Measurements from ENCODE around the gene WDR37.

Gene WDR37

DNA sequence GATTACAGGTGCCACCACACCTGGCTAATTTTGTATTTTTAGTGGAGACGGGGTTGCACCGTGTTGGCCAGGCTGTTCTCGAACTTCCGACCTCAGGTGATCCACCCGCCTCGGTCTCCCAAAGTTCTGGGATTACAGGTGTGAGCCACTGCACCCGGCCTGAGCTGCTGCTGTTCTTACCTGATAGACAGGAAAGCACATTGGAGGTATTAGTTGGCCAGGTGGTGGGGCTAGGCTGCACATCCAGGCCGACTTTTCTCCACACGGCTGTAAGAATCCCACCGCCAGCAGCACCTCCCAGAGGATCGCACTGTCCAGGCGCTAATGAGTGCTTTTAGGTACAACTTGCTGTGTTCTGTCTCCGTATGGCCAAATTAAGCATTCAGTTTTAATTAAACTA, 112.6 kb downstream of the WDR37 start:
- Mint-ChIP-seq H3K27ac (no peak overlapping the region), H3K9me3 (no peaks in the 10 kb centered on the region), H3K36me3 (ENCODE audit: low read depth) (no peaks in the 10 kb centered on the region), H3K4me1 (peaks cover 36% of the 10 kb centered on the region), H3K4me3 (no peak overlapping the region), H3K27me3 (ENCODE audit: low read depth, poor library complexity) (peaks cover 11% of the 10 kb centered on the region)
- no peak for DNase-seq
- TF ChIP-seq, protein P1, sequence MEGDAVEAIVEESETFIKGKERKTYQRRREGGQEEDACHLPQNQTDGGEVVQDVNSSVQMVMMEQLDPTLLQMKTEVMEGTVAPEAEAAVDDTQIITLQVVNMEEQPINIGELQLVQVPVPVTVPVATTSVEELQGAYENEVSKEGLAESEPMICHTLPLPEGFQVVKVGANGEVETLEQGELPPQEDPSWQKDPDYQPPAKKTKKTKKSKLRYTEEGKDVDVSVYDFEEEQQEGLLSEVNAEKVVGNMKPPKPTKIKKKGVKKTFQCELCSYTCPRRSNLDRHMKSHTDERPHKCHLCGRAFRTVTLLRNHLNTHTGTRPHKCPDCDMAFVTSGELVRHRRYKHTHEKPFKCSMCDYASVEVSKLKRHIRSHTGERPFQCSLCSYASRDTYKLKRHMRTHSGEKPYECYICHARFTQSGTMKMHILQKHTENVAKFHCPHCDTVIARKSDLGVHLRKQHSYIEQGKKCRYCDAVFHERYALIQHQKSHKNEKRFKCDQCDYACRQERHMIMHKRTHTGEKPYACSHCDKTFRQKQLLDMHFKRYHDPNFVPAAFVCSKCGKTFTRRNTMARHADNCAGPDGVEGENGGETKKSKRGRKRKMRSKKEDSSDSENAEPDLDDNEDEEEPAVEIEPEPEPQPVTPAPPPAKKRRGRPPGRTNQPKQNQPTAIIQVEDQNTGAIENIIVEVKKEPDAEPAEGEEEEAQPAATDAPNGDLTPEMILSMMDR (IDR thresholded peaks at IDR 0.05): no peak

DNA sequence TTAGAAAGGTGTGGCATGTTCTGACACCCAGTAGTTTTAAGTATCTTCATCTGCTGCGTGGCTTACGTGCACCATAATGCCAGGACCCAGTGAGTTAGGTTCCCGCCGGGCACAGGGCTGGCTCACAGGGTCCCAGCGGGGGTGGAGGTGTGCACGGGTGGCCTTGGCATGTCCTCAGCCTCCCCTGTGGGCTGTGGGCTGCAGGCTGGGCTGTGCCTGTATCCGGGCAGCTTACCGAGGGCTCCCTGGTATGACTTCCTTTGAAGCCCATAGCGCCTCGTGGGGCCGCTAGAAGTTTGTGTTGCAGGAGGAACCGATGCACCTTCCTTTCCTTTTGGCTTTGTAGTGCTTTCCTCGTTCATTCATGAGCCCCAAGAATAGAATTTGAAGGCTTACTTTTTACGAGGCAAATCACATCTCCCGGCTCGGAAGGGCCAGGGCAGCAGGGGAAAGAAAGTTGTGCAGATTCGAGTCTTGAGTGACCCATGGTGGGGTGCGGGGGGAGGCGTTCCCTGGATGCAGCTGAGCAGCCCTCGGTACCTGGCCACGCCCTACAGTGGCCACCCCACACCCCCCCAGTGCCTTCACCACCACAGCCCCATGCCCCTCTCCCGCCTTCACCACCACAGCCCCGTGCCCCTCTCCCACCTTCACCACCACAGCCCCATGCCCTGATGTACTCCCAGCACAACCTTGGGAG, 113.2 kb downstream of the WDR37 start:
- no peaks in the 10 kb centered on the region for H3K9me3 Mint-ChIP-seq
- DNase-seq: no peak
- H3K4me3 Mint-ChIP-seq: no peak overlapping the region
- peaks cover 36% of the 10 kb centered on the region for H3K4me1 Mint-ChIP-seq
- TF ChIP-seq, protein P1 (IDR thresholded peaks at IDR 0.05): no peak
- H3K27ac Mint-ChIP-seq: no peak overlapping the region
- no peaks in the 10 kb centered on the region for H3K36me3 Mint-ChIP-seq (ENCODE audit: low read depth)
- H3K27me3 Mint-ChIP-seq (ENCODE audit: low read depth, poor library complexity): peaks cover 11% of the 10 kb centered on the region

DNA sequence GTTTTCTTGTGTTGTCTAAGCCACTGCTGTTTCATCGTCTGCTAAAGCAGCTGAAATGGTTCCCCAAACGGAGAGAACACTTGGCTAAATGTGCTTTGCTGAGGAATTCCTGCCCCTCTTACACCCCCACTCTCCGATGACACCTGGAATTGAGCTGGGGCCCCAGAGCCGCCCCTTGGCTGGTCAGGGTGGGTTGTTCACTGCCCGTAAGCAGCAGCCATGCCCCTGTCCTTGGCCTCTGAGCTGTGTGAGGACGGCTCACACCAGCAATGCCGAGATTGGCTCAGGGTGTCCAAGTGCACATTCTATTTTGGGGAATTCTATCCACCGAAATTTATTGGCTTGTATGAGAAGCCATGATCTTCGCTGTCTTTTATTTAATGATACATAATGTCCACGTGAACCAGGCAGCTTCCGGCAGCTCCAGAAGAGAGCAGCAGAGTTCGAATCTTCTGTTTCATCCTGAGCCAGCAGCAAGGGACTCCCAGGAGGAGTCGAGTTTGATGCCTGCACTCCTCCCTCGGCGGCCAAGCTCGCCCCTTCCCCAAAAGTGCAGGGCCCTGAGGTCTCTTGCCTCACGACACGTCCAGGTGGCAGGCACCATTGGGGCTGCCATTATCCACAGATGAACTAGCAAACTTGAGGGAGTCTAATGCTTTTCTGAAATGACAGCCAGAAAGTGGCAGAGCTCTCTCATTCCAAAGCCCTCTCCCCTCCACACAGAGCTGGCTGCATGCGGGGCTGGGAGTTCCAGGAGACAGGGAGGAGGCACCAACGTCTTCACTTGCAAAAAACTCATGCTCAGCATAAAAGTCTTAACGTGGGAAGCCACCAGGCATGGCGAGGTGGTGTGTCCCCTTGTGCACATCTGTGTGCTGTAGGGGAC, 114.0 kb downstream of the WDR37 start:
- Mint-ChIP-seq H3K9me3 (no peaks in the 10 kb centered on the region), H3K27me3 (ENCODE audit: low read depth, poor library complexity) (peaks cover 11% of the 10 kb centered on the region), H3K27ac (no peak overlapping the region), H3K4me1 (peaks cover 39% of the 10 kb centered on the region), H3K36me3 (ENCODE audit: low read depth) (no peaks in the 10 kb centered on the region), H3K4me3 (no peak overlapping the region)
- TF ChIP-seq, protein P1 (IDR thresholded peaks at IDR 0.05): no peak
- no peak for DNase-seq

DNA sequence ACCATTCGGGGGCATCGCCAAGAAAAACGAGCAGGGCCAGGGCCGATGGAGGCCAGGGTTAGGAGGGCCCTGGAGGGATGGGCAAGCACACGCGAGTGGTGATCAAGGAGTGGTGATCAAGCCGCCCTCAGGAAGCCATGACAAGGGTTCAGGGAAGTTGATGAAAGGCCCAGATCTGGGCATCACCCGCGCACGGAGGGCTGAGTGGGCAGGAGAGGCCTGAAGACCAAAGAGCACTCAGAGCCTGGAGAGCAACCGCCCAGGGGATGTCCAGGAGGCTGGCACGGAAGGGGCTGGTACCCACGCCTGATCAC, 114.6 kb downstream of the WDR37 start:
- TF ChIP-seq, protein P1 (IDR thresholded peaks at IDR 0.05): no peak
- peaks cover 6% of the 10 kb centered on the region for H3K27me3 Mint-ChIP-seq (ENCODE audit: low read depth, poor library complexity)
- no peak overlapping the region for H3K27ac Mint-ChIP-seq
- peaks cover 44% of the 10 kb centered on the region for H3K4me1 Mint-ChIP-seq
- no peaks in the 10 kb centered on the region for H3K9me3 Mint-ChIP-seq
- no peaks in the 10 kb centered on the region for H3K36me3 Mint-ChIP-seq (ENCODE audit: low read depth)
- no peak for DNase-seq
- no peak overlapping the region for H3K4me3 Mint-ChIP-seq

DNA sequence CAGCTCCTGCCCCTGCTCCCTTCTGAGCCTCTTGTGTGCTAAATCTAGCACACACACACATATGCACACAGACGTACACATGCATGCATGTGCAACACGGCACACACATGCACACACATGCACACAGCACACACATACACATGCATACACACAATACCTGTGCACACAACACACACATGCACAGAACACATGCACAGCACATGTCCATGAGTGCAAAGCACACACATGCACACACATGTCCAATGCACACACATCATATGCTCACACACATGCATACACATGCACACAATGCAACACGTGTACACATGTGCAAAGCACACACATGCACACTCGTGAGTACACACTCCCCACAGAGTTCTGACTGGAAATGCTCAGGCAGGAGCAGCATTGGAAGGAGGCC, 115.0 kb downstream of the WDR37 start:
- Mint-ChIP-seq H3K27me3 (ENCODE audit: low read depth, poor library complexity) (peaks cover 5% of the 10 kb centered on the region), H3K4me1 (peaks cover 46% of the 10 kb centered on the region), H3K9me3 (no peaks in the 10 kb centered on the region), H3K4me3 (no peak overlapping the region), H3K27ac (no peak overlapping the region), H3K36me3 (ENCODE audit: low read depth) (no peaks in the 10 kb centered on the region)
- TF ChIP-seq, protein P1 (IDR thresholded peaks at IDR 0.05): no peak
- DNase-seq: no peak
